Prostate gland (tissue), 2 donors: Measurements from ENCODE around the gene PLXND1.

Experiments used
- POLR2A ChIP-seq: fragments of 450-650 bp; IDR thresholded peaks from one replicate; pipeline ENCODE4 v1.6.1; 2016; ENCODE audit warnings: antibody characterized with exemption, mild to moderate bottlenecking
- POLR2AphosphoS5 ChIP-seq: sonication (generic); formaldehyde crosslinking; IDR thresholded peaks from one replicate; pipeline ENCODE4 v1.6.1; 2017; ENCODE audit warnings: antibody characterized with exemption
- TF ChIP-seq, protein P1 (sequence below), 4 experiments: fragments of 200-600 bp in 2 of 4; fragments of 450-650 bp in 2 of 4; sonication (generic) in 2 of 4; IDR thresholded peaks; 1 replicate in 3 of 4; 2 replicates in 1 of 4; pipeline ENCODE4 v1.5.1; 2016 to 2019; ENCODE audit warnings: antibody characterized with exemption in 4 of 4, mild to moderate bottlenecking in 2 of 4, moderate library complexity in 2 of 4

- no peak for TF ChIP-seq POLR2A
- TF ChIP-seq, protein P1, sequence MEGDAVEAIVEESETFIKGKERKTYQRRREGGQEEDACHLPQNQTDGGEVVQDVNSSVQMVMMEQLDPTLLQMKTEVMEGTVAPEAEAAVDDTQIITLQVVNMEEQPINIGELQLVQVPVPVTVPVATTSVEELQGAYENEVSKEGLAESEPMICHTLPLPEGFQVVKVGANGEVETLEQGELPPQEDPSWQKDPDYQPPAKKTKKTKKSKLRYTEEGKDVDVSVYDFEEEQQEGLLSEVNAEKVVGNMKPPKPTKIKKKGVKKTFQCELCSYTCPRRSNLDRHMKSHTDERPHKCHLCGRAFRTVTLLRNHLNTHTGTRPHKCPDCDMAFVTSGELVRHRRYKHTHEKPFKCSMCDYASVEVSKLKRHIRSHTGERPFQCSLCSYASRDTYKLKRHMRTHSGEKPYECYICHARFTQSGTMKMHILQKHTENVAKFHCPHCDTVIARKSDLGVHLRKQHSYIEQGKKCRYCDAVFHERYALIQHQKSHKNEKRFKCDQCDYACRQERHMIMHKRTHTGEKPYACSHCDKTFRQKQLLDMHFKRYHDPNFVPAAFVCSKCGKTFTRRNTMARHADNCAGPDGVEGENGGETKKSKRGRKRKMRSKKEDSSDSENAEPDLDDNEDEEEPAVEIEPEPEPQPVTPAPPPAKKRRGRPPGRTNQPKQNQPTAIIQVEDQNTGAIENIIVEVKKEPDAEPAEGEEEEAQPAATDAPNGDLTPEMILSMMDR (IDR thresholded peaks at IDR 0.05): no peak
- no peak for TF ChIP-seq POLR2AphosphoS5
These were observed 74.2 kb downstream of the PLXND1 start for GRCh38 chr3:129532261-129532660.
